GM10248 (cell line): Measurements from ENCODE around the gene SGMS1.

Source experiments
- CTCF ChIA-PET: fragments of 300-600 bp; sonication (Branson Sonifier 250); formaldehyde crosslinking; extraction: SDS; loops from one replicate; lab custom pipeline; 2021; ENCODE audit warnings: antibody characterized with exemption; lab: Yijun Ruan, JAX
- POLR2A ChIA-PET: fragments of 350-650 bp; sonication (Branson Sonifier 250); formaldehyde crosslinking; extraction: SDS; loops from one replicate; lab custom pipeline; 2020; ENCODE audit warnings: antibody characterized with exemption; lab: Yijun Ruan, JAX
- DNase-seq: peaks from one replicate; pipeline ENCODE4 v3.0.0; 2012; ENCODE audit errors: extremely low spot score
- TF ChIP-seq, protein P1 (sequence below): IDR thresholded peaks from 2 replicates; pipeline ENCODE4 v1.5.1; 2012; ENCODE audit warnings: mild to moderate bottlenecking, low read depth; ENCODE audit errors: extremely low read depth, missing control alignments, control extremely low read depth

SGMS1 gene

DNA sequence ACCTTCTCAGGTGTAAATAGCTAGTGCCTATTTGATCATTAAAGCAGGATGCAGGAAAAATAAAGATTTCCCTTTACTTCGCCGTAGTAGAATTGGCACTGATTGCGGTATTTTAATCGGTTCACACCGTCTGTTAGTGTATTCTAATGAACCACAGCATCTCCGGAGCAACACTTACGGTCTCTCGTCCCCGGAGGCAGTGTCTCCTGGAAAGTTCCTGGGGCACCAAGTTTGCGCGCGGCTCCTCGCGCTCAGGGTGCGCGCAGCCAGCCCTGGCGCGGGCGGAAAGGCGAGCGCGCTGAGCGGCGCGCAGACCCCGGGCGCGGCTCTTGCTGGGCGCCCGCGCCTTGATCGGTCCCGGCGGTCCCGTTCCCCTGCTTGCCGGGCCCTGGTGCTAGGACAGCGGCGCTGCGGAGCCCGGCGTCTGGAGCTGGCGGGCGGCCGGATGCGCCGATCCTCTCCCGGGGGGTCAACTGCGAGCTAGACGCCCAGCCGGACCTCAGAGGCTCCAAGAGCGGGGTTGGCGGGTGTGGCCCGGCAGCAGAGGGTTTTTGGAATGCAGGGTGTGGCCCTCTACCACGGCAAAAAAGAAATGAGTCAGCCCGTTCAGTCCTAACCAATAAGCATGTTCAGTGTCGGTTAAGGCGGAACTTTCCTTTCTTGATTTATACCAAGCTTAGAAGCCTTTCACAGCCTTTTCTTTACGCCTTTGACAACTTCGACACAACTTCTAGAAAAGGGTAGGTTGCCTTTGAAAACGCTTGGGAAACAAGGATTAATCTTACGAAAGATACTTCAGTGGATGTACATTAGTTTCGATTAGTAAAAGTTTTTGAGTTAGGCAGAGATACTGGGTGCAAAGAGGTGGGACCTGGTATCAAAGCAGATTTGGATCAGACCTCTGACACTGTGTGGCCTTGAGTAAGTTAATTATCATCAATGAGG lies 205.6 kb downstream of the SGMS1 start:
- ChIA-PET CTCF (interaction anchor here (0.7 to 1.8 kb wide), 4 partner anchors 10 to 142 kb away, joined by 3 to 6 read pairs (median 4); no protein-coding TSS in a partner anchor), POLR2A (no interaction called here)
- TF ChIP-seq, protein P1, sequence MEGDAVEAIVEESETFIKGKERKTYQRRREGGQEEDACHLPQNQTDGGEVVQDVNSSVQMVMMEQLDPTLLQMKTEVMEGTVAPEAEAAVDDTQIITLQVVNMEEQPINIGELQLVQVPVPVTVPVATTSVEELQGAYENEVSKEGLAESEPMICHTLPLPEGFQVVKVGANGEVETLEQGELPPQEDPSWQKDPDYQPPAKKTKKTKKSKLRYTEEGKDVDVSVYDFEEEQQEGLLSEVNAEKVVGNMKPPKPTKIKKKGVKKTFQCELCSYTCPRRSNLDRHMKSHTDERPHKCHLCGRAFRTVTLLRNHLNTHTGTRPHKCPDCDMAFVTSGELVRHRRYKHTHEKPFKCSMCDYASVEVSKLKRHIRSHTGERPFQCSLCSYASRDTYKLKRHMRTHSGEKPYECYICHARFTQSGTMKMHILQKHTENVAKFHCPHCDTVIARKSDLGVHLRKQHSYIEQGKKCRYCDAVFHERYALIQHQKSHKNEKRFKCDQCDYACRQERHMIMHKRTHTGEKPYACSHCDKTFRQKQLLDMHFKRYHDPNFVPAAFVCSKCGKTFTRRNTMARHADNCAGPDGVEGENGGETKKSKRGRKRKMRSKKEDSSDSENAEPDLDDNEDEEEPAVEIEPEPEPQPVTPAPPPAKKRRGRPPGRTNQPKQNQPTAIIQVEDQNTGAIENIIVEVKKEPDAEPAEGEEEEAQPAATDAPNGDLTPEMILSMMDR = no peak
- peak; percentile 82 for DNase-seq

- TF ChIP-seq, protein P1 = no peak
- POLR2A ChIA-PET = no interaction called here
- DNase-seq = no peak
- CTCF ChIA-PET = interaction anchor here (1.2 to 1.9 kb wide), 4 partner anchors 14 to 206 kb away, joined by 3 to 8 read pairs (median 5); partner anchors contain the start of gene SGMS1
Measured at GRCh38 chr10:50417486-50417885, 206.3 kb downstream of the SGMS1 start.

DNA sequence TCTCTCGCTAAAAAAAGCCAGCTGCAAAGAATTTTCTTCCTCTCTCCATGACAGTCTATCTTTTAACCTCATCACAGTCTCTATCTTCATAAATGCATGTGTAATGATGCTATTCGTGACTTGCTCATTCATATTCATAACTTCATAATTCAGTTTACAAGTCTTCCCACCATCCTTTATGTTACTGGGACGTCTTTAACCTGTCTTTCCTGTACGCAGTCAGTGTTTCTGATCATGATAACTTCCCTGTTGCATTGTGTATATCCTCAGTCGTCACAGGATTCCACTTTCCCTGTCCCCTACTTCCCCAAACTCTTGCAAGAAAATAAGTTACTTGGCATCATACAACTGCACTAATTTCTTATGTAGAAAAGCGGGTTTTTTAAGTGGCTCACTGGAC lies 206.9 kb downstream of the SGMS1 start:
- DNase-seq = no peak
- ChIA-PET POLR2A (interaction anchor here (0.7 kb wide), 1 partner anchor 69 kb away, joined by 6 read pairs; no protein-coding TSS in a partner anchor), CTCF (interaction anchor here (1.2 to 1.9 kb wide), 4 partner anchors 10 to 207 kb away, joined by 4 to 8 read pairs (median 5); partner anchors contain the start of gene SGMS1)
- TF ChIP-seq, protein P1 = no peak

GRCh38 chr10:50416181-50416824 lies 207.5 kb downstream of the SGMS1 start:
- POLR2A ChIA-PET = interaction anchor here (0.7 kb wide), 1 partner anchor 69 kb away, joined by 6 read pairs; no protein-coding TSS in a partner anchor

GRCh38 chr10:50415292-50415691 lies 208.5 kb downstream of the SGMS1 start:
- ChIA-PET CTCF (no interaction called here), POLR2A (no interaction called here)
- TF ChIP-seq, protein P1 = no peak
- DNase-seq = no peak

More at GRCh38 chr10:50416181-50416824, 207.5 kb downstream of the SGMS1 start:
- CTCF ChIA-PET = interaction anchor here (1.2 to 1.9 kb wide), 3 partner anchors 9 to 208 kb away, joined by 4 to 8 read pairs (median 4); partner anchors contain the start of gene SGMS1
- no peak for DNase-seq
- TF ChIP-seq, protein P1 = no peak
